PC-9 (cell line): ENCODE measurements around the gene POLD3. TPM values are rescaled to one million over a fixed set of nuclear protein-coding genes. Genes with fewer than 3 reads are reported as not detected.

Experiments
- BruUV-seq: library from RNA; stranded (reverse); fragments of 400-500 nt; replicated peaks from 2 replicates; lab custom pipeline; 2021; lab: Mats Ljungman, UMichigan
- CTCF ChIA-PET: fragments of 300-600 bp; sonication (Branson Sonifier 250); formaldehyde crosslinking; loops from one replicate; lab custom pipeline; 2022; ENCODE audit warnings: antibody characterized with exemption; lab: Charles Lee
- POLR2A ChIA-PET: fragments of 300-600 bp; sonication (Branson Sonifier 250); formaldehyde crosslinking; loops from one replicate; lab custom pipeline; 2022; ENCODE audit warnings: antibody characterized with exemption; ENCODE audit not compliant: unreplicated experiment; lab: Charles Lee
- DNase-seq, 2 experiments: peaks; one replicate each; pipeline versions ENCODE4 v3.0.0 to v3.0.0-alpha.2; 2015 to 2022; ENCODE audit warnings: mixed read lengths in 1 of 2
- H2AFZ ChIP-seq: fragments of 200-600 bp; sonication (generic); 2 replicates; pipeline ENCODE4 v1.8.1; 2017; ENCODE audit warnings: antibody characterized with exemption
- H3F3A ChIP-seq: fragments of 200-600 bp; sonication (generic); 2 replicates; pipeline ENCODE4 v1.8.1; 2017; ENCODE audit warnings: antibody characterized with exemption, mild to moderate bottlenecking, low read depth; ENCODE audit not compliant: insufficient read depth
- H3K27ac ChIP-seq: fragments of 200-600 bp; sonication (generic); 2 replicates; pipeline ENCODE4 v1.6.1; 2016; ENCODE audit warnings: mixed run types
- H3K27me3 ChIP-seq: fragments of 200-600 bp; sonication (generic); 2 replicates; pipeline ENCODE4 v1.6.1; 2016; ENCODE audit warnings: low read depth, mixed run types; ENCODE audit not compliant: insufficient read depth
- H3K36me3 ChIP-seq: fragments of 200-600 bp; sonication (generic); 2 replicates; pipeline ENCODE4 v1.6.1; 2016; ENCODE audit warnings: low read depth, mixed run types
- H3K4me1 ChIP-seq: fragments of 200-600 bp; sonication (generic); replicated peaks from 2 replicates; pipeline ENCODE4 v1.6.1; 2016; ENCODE audit warnings: mixed run types; ENCODE audit not compliant: insufficient read depth
- H3K4me2 ChIP-seq: fragments of 200-600 bp; sonication (generic); 2 replicates; pipeline ENCODE4 v1.6.1; 2017; ENCODE audit warnings: mixed run types
- H3K4me3 ChIP-seq: fragments of 200-600 bp; sonication (generic); 2 replicates; pipeline ENCODE4 v1.6.1; 2016; ENCODE audit warnings: mixed run types
- H3K79me2 ChIP-seq: fragments of 200-600 bp; sonication (generic); 2 replicates; pipeline ENCODE4 v1.6.1; 2017; ENCODE audit warnings: low read depth, mixed run types
- H3K9me2 ChIP-seq: fragments of 200-600 bp; sonication (generic); 2 replicates; pipeline ENCODE4 v1.8.1; 2017; ENCODE audit warnings: mild to moderate bottlenecking; ENCODE audit not compliant: insufficient read depth
- H3K9me3 ChIP-seq: fragments of 200-600 bp; sonication (generic); 2 replicates; pipeline ENCODE4 v1.8.1; 2016; ENCODE audit warnings: low read depth; ENCODE audit not compliant: insufficient read depth
- H4K20me1 ChIP-seq: fragments of 200-600 bp; sonication (generic); 2 replicates; pipeline ENCODE4 v1.8.1; 2017; ENCODE audit not compliant: insufficient read depth
- EZH2 ChIP-seq: fragments of 200-600 bp; sonication (generic); IDR thresholded peaks from 2 replicates; pipeline ENCODE4 v1.8.0; 2017; ENCODE audit warnings: antibody characterized with exemption, low read depth
- intact Hi-C: fragments of 100-400 bp; cut with micrococcal nuclease; formaldehyde crosslinking; loops from one replicate; pipeline ENCODE4 v1.10.0; 2022; ENCODE audit not compliant: unreplicated experiment
- total RNA-seq: library from RNA; stranded (reverse); gene quantifications from 2 replicates; pipeline ENCODE4 v1.2.3, GENCODE V29; 2021
- TF ChIP-seq, protein P1 (sequence below): fragments of 200-600 bp; sonication (generic); conservative IDR thresholded peaks from 2 replicates; pipeline ENCODE4 v1.6.1; 2017; ENCODE audit warnings: mixed run types, antibody characterized with exemption, mild to moderate bottlenecking, moderate library complexity

POLD3 gene
- total RNA-seq, 1 experiment from 2014 or later = 44.1 TPM

DNA sequence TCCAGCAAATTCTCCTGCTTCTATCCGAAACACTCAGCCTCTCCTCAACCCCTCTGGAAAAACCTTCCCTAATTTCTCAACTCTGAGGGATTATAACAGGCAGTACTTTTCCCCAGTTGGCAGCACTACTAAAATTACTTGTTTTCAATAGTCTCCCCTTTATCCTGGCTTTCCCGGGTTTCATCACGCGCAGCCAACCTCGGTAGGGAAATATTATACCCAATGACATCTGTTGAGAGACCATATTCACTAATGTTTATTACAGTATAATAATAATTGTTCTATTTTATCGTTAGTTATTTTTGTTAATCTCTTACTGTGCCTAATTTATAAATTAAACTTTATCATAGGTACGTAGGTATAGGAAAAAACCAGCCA is 330 bp upstream of the POLD3 start:
- no peaks in the 10 kb centered on the region for H3K27me3 ChIP-seq
- TF ChIP-seq, protein P1, sequence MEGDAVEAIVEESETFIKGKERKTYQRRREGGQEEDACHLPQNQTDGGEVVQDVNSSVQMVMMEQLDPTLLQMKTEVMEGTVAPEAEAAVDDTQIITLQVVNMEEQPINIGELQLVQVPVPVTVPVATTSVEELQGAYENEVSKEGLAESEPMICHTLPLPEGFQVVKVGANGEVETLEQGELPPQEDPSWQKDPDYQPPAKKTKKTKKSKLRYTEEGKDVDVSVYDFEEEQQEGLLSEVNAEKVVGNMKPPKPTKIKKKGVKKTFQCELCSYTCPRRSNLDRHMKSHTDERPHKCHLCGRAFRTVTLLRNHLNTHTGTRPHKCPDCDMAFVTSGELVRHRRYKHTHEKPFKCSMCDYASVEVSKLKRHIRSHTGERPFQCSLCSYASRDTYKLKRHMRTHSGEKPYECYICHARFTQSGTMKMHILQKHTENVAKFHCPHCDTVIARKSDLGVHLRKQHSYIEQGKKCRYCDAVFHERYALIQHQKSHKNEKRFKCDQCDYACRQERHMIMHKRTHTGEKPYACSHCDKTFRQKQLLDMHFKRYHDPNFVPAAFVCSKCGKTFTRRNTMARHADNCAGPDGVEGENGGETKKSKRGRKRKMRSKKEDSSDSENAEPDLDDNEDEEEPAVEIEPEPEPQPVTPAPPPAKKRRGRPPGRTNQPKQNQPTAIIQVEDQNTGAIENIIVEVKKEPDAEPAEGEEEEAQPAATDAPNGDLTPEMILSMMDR = 0 out of 2 replicates have a peak, but pooled peaks have one; percentile 17
- TF ChIP-seq EZH2 = no peak
- peaks cover 23% of the 10 kb centered on the region for H3K4me1 ChIP-seq
- intact Hi-C loops = loop anchor here (5.0 kb wide), 1 partner anchor 195 kb away; the partner anchor contains the start of gene PGM2L1
- peak overlapping the region; percentile 100 for H2AFZ ChIP-seq
- H3K9me3 ChIP-seq = no peaks in the 10 kb centered on the region
- ChIA-PET POLR2A (interaction anchor here (0.6 to 0.9 kb wide), 4 partner anchors 99 to 336 kb away, joined by 3 to 9 read pairs (median 6); no protein-coding TSS in a partner anchor), CTCF (interaction anchor here (0.9 kb wide), 1 partner anchor 20 kb away, joined by 3 read pairs; no protein-coding TSS in a partner anchor)
- H3K27ac ChIP-seq = peak overlapping the region; percentile 30
- peak overlapping the region; percentile 98 for H3K4me3 ChIP-seq
- H3K79me2 ChIP-seq = peaks cover 33% of the 10 kb centered on the region
- H3K9me2 ChIP-seq = no peaks in the 10 kb centered on the region
- H3K4me2 ChIP-seq = peak overlapping the region; percentile 82
- no peak for DNase-seq
- BruUV-seq = no TSS peak
- H3F3A ChIP-seq = peaks cover 18% of the 10 kb centered on the region
- H4K20me1 ChIP-seq = no peaks in the 10 kb centered on the region
- peaks cover 7% of the 10 kb centered on the region; the same call in 1 of the 2 replicates for H3K36me3 ChIP-seq

DNA sequence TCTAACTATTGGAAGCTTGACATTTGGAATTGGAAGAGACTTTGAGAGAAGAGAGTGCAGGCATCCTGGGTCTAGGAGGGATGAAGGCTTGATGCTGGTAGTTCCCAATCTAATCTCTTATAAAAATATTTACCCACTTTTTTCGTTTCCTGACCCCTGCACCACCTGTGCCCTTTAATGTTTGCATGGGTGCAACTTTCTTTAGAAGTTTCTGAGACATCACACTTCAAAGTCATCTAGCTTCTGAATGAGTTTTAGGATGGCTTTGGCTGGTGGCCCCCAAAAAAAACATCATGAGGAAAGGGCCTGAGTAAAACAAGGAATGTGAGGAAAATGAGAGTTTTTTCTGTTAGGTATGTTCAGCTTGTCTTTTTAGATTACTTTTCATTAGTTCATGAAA is 1.1 kb downstream of the POLD3 start:
- TF ChIP-seq, protein P1 = no peak
- no peak for TF ChIP-seq EZH2
- ChIA-PET CTCF (interaction anchor here (0.6 kb wide), 1 partner anchor 551 kb away, joined by 3 read pairs; no protein-coding TSS in a partner anchor), POLR2A (interaction anchor here (0.6 kb wide), 1 partner anchor 319 kb away, joined by 9 read pairs; no protein-coding TSS in a partner anchor)
- Histone ChIP-seq H4K20me1 (no peaks in the 10 kb centered on the region), H3K4me3 (peak overlapping the region; percentile 98), H3F3A (peaks cover 18% of the 10 kb centered on the region), H3K9me2 (no peaks in the 10 kb centered on the region), H3K4me2 (peak overlapping the region; percentile 82), H2AFZ (peak overlapping the region; percentile 100), H3K4me1 (peaks cover 23% of the 10 kb centered on the region), H3K79me2 (peaks cover 33% of the 10 kb centered on the region), H3K27me3 (no peaks in the 10 kb centered on the region), H3K36me3 (peaks cover 13% of the 10 kb centered on the region), H3K27ac (no peak overlapping the region), H3K9me3 (no peaks in the 10 kb centered on the region)
- no peak for DNase-seq
- BruUV-seq = no TSS peak
- intact Hi-C loops = loop anchor here (5.0 kb wide), 1 partner anchor 196 kb away; the partner anchor contains the start of gene PGM2L1

DNA sequence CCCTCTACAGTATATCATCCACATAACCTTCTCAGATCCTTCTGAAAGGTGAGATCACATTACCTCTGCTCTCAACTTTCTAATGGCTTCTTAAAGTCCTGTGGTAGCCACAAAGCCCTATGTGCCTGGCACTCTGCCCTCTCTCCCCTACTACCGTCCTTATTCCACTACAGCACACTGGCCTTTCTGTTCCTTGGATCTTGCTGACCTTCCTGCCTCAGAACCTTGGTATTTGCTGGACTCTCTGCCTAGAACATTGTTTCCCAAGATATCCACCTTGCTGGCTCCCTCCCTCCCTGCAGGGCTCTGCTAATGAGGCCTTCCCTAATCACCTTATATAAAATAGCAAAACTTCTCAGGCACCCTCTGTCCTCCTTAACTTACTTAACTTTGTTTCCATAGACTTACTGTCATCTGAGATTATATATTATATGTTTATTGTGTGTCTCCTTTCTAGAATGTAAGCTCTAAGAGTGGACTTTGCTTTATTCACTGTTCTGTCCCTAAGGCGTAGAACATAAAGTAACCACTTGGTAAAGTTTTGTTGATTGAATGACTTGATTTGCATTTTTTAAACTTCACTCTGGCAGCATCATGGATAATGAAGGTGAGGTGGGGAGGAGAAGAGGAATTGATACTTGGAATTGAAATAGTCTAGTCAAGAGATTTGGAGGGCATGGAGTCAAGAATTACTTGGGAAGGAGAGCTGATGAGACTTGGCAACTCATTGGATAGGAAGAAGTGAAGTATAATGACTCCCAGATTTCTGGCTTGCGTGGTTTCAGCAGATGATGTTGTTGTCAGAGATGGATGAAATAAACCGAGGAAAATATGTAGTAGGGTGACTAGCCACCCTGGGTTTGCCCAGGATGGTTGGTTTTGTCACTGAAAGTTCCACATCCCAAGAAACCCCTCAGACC is 10.5 kb downstream of the POLD3 start:
- TF ChIP-seq EZH2 = no peak
- TF ChIP-seq, protein P1 = no peak
- Histone ChIP-seq H3K9me2 (no peaks in the 10 kb centered on the region), H3K4me1 (no peaks in the 10 kb centered on the region), H3K4me2 (no peak overlapping the region), H3K27me3 (no peaks in the 10 kb centered on the region), H3F3A (no peaks in the 10 kb centered on the region), H3K79me2 (peaks cover 3% of the 10 kb centered on the region; the same call in 1 of the 2 replicates), H2AFZ (no peak overlapping the region), H4K20me1 (no peaks in the 10 kb centered on the region), H3K4me3 (no peak overlapping the region), H3K9me3 (no peaks in the 10 kb centered on the region), H3K27ac (no peak overlapping the region), H3K36me3 (peaks cover 7% of the 10 kb centered on the region)
- no TSS peak for BruUV-seq
- intact Hi-C loops = no loop called here
- POLR2A ChIA-PET = interaction anchor here (0.5 to 0.6 kb wide), 4 partner anchors 122 to 454 kb away, joined by 4 to 14 read pairs (median 4); no protein-coding TSS in a partner anchor
- CTCF ChIA-PET = no interaction called here
- no peak for DNase-seq
